Natural killer cell (primary cell): ENCODE data around the gene TES. TPM values are rescaled to one million over a fixed set of nuclear protein-coding genes. Genes with fewer than 3 reads are reported as not detected.

Source experiments
- ATAC-seq, 3 donors: fragments of 150-1000 bp in 2 of 3; fragments of 200-7000 bp in 1 of 3; cut with Tn5 transposase; 1 replicate in 1 of 3; 2 replicates in 2 of 3; pipeline ENCODE4 v1.10.0; 2021; ENCODE audit warnings: mild to moderate bottlenecking in 2 of 3, moderate library complexity in 2 of 3
- DNase-seq, 2 donors: peaks; one replicate each; pipeline versions ENCODE4 v3.0.0 to v3.0.0-alpha.2; 2013 to 2021; ENCODE audit warnings: mixed read lengths in 1 of 2
- H3K27ac ChIP-seq: one replicate; pipeline ENCODE4 v1.5.1; 2013; ENCODE audit warnings: mild to moderate bottlenecking, low read length
- H3K27me3 ChIP-seq: one replicate; pipeline ENCODE4 v1.6.1; 2013; ENCODE audit warnings: low read length; ENCODE audit not compliant: control insufficient read depth, insufficient read depth
- H3K36me3 ChIP-seq: one replicate; pipeline ENCODE4 v1.6.1; 2013; ENCODE audit warnings: low read length; ENCODE audit not compliant: control insufficient read depth, insufficient read depth
- H3K4me1 ChIP-seq: one replicate; pipeline ENCODE4 v1.6.1; 2013; ENCODE audit warnings: low read length; ENCODE audit not compliant: control insufficient read depth, insufficient read depth
- H3K4me3 ChIP-seq: one replicate; pipeline ENCODE4 v1.5.1; 2013; ENCODE audit warnings: low read length
- H3K9me3 ChIP-seq: one replicate; pipeline ENCODE4 v1.6.1; 2013; ENCODE audit warnings: low read length; ENCODE audit not compliant: control insufficient read depth, insufficient read depth
- H3K27ac Mint-ChIP-seq, 2 donors: one replicate each; pipeline ENCODE4 v1.8.0; 2022; ENCODE audit warnings: mild to moderate bottlenecking in 2 of 2, mixed read lengths in 2 of 2, moderate library complexity in 1 of 2
- H3K27me3 Mint-ChIP-seq, 2 donors: one replicate each; pipeline ENCODE4 v1.8.0; 2022; ENCODE audit warnings: low read depth in 2 of 2, mixed read lengths in 2 of 2
- H3K36me3 Mint-ChIP-seq: one replicate; pipeline ENCODE4 v1.8.0; 2022; ENCODE audit warnings: mixed read lengths
- H3K4me1 Mint-ChIP-seq, 2 donors: one replicate each; pipeline ENCODE4 v1.8.0; 2022; ENCODE audit warnings: mixed read lengths in 2 of 2
- H3K4me3 Mint-ChIP-seq: one replicate; pipeline ENCODE4 v1.8.0; 2022; ENCODE audit warnings: mild to moderate bottlenecking, moderate library complexity, mixed read lengths
- H3K9me3 Mint-ChIP-seq, 2 donors: one replicate each; pipeline ENCODE4 v1.8.0; 2022; ENCODE audit warnings: mixed read lengths in 2 of 2
- whole genome bisulfite sequencing: methylation state at CpG from one replicate; pipeline ENCODE4 v1.1.7; 2013; ENCODE audit warnings: missing lambda C conversion rate; ENCODE audit not compliant: insufficient coverage; 5-methylcytosine and 5-hydroxymethylcytosine counted together
- intact Hi-C: fragments of 100-400 bp; cut with micrococcal nuclease; formaldehyde crosslinking; loops from one replicate; pipeline ENCODE4 v1.14.2; 2022
- total RNA-seq, 4 donors: library from RNA; stranded (reverse); fragments of 120-200 nt in 1 of 4; gene quantifications; one replicate each; pipeline versions ENCODE4 v1.2.3 to v1.2.4, GENCODE V29; 2013 to 2022
- TF ChIP-seq, protein P1 (sequence below): fragments of 200-600 bp; IDR thresholded peaks from one replicate; pipeline ENCODE4 v1.8.0; 2022; ENCODE audit warnings: antibody characterized with exemption

TES gene
- total RNA-seq, 3 donors from 2014 or later (not counting 1 experiment from before 2014, with no cell fraction given), result 220 to 269 (median 227) TPM

DNA sequence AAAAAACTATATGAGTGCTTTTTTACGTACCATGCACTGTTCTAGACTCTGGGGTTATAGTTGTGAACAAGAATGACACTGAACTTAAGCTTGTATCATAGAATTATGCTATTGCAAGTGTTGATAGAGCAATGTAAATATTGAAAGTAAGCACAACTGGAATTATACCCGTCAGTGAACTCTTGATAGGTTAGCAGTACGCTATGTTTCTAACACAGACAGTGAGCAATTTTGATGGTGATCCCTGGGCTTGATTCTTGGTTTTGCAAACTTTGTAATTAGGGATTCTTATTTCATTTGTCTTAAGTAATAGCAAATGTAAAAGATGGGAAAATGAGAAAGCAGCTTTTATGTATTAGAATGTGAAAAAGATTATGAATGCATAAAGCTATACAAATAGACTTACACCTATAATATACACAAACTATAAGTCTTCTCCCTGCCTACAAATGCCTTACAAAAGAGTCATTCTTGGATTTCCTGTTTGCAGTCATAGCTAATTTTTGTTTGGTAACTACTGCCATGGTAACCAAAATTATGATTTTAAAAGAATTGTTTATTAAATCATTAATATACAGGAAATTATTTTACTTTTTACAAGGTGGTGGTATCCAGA is 6.7 kb downstream of the TES start:
- Mint-ChIP-seq H3K4me1 (peaks cover 89 to 92% of the 10 kb centered on the region in 2 donors), H3K27ac (peak overlapping the region; percentile 84 to 99), H3K4me3 (peak overlapping the region; percentile 82), H3K27me3 (no peaks in the 10 kb centered on the region), H3K36me3 (no peaks in the 10 kb centered on the region), H3K9me3 (no peaks in the 10 kb centered on the region)
- Histone ChIP-seq H3K9me3 (no peaks in the 10 kb centered on the region), H3K4me3 (no peak overlapping the region), H3K36me3 (no peaks in the 10 kb centered on the region), H3K27me3 (no peaks in the 10 kb centered on the region), H3K4me1 (peaks cover 28% of the 10 kb centered on the region), H3K27ac (peak overlapping the region; percentile 85)
- intact Hi-C loops, result loop anchor here (5.0 to 10.0 kb wide), 2 partner anchors 1292 to 1970 kb away; partner anchors contain the start of gene MDFIC
- WGBS, result 66% methylated on average over 3 of the region's 3 CpGs
- ATAC-seq (peak in 2 of 3 donors; percentile 18 to 32), DNase-seq (no peak)
- TF ChIP-seq, protein P1, sequence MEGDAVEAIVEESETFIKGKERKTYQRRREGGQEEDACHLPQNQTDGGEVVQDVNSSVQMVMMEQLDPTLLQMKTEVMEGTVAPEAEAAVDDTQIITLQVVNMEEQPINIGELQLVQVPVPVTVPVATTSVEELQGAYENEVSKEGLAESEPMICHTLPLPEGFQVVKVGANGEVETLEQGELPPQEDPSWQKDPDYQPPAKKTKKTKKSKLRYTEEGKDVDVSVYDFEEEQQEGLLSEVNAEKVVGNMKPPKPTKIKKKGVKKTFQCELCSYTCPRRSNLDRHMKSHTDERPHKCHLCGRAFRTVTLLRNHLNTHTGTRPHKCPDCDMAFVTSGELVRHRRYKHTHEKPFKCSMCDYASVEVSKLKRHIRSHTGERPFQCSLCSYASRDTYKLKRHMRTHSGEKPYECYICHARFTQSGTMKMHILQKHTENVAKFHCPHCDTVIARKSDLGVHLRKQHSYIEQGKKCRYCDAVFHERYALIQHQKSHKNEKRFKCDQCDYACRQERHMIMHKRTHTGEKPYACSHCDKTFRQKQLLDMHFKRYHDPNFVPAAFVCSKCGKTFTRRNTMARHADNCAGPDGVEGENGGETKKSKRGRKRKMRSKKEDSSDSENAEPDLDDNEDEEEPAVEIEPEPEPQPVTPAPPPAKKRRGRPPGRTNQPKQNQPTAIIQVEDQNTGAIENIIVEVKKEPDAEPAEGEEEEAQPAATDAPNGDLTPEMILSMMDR, result no peak

DNA sequence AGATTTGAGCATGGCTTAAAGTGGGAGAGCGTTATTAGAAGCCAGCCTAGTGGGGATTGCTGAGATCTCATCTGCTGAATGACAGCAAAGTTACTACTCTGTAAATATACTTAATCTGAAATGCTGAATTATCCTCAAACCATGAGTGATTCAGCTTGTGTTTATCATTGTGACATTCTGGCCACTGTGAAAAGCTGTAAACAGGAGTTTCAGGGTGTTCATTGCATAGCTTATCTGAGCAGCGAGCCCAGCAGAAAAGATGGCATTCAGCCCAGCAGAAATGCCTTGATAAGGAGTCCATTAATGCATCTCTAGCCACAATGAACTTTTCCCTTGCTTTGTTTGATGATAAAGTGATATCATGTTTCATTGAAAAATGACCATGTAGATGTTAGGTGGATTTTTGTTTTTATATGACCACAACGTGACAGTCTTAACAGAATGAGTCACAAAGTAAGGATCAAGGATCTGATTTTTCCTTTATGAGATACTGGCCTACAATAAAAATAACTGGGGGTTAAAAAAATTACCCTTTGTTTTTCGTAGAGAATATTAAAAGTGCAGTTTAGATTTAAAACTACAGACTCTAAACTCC is 7.8 kb downstream of the TES start:
- H3K9me3 ChIP-seq, result no peaks in the 10 kb centered on the region
- no peaks in the 10 kb centered on the region for H3K27me3 ChIP-seq
- H3K27ac ChIP-seq, result peak overlapping the region; percentile 64
- H3K4me1 ChIP-seq, result peaks cover 31% of the 10 kb centered on the region
- no peak for DNase-seq
- H3K36me3 ChIP-seq, result peaks cover 2% of the 10 kb centered on the region
- Mint-ChIP-seq H3K4me1 (peaks cover 87 to 91% of the 10 kb centered on the region in 2 donors), H3K27me3 (no peaks in the 10 kb centered on the region), H3K36me3 (no peaks in the 10 kb centered on the region), H3K9me3 (no peaks in the 10 kb centered on the region), H3K4me3 (peak overlapping the region; percentile 83), H3K27ac (peak overlapping the region; percentile 84 to 99)
- intact Hi-C loops, result loop anchor here (5.0 to 10.0 kb wide), 2 partner anchors 1293 to 1969 kb away; partner anchors contain the start of gene MDFIC
- ATAC-seq, result peak; percentile 34 to 53 (median 36)
- no peak overlapping the region for H3K4me3 ChIP-seq
- WGBS, result 42% methylated on average over 2 of the region's 4 CpGs
- TF ChIP-seq, protein P1, result no peak

DNA sequence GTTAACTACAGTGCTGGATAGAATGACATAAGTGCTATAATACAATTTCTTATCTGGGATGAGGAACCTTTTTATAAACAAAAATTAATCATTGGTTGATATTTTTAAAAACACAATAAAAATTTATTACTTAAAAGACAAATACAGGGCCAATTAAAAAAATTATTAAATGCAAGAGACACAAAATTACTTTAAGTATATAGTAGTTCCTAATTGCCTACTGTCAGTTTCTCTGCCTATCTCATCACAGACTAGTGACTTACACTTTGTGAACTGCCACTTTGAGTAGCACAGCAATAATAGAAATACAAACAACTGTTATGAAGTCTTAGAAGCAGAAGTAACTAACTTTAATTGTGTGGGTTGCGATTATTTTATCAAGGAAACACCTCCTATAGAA is 8.4 kb downstream of the TES start:
- DNase-seq, result no peak
- no CpG with 5 or more reads among the region's 1 CpG for WGBS
- peak overlapping the region; percentile 31 for H3K27ac ChIP-seq
- no peaks in the 10 kb centered on the region for H3K36me3 Mint-ChIP-seq
- TF ChIP-seq, protein P1, result no peak
- ATAC-seq, result no peak
- H3K4me3 ChIP-seq, result no peak overlapping the region
- H3K27ac Mint-ChIP-seq, result peak overlapping the region; percentile 84 to 99
- peaks cover 3% of the 10 kb centered on the region for H3K36me3 ChIP-seq
- H3K9me3 Mint-ChIP-seq, result no peaks in the 10 kb centered on the region
- no peaks in the 10 kb centered on the region for H3K27me3 Mint-ChIP-seq
- H3K4me3 Mint-ChIP-seq, result peak overlapping the region; percentile 83
- H3K9me3 ChIP-seq, result no peaks in the 10 kb centered on the region
- peaks cover 87 to 91% of the 10 kb centered on the region in 2 donors for H3K4me1 Mint-ChIP-seq
- intact Hi-C loops, result loop anchor here (5.0 to 10.0 kb wide), 2 partner anchors 1294 to 1969 kb away; partner anchors contain the start of gene MDFIC
- no peaks in the 10 kb centered on the region for H3K27me3 ChIP-seq
- peaks cover 32% of the 10 kb centered on the region for H3K4me1 ChIP-seq
